ENCODE data around the gene CRYBG1. TPM values are rescaled to one million over a fixed set of nuclear protein-coding genes. Genes with fewer than 3 reads are reported as not detected.

CRYBG1 gene
- total RNA-seq, 1 experiment from 2014 or later = 19.9 TPM

- peaks cover 11% of the 10 kb centered on the region for H3F3A ChIP-seq (ENCODE audit: low read length, unreplicated experiment)
- no peaks in the 10 kb centered on the region for H4K20me1 ChIP-seq (ENCODE audit: low read length)
- no TSS peak for BruUV-seq (replicated peaks)
- no peak overlapping the region for H3K4me3 ChIP-seq (ENCODE audit: low read length)
- no peaks in the 10 kb centered on the region for H3K27me3 ChIP-seq (ENCODE audit: low read length)
- peaks cover 38% of the 10 kb centered on the region for H3K4me1 ChIP-seq (ENCODE audit: insufficient read depth, low read length)
- no peaks in the 10 kb centered on the region for H3K9me3 ChIP-seq (ENCODE audit: low read length)
- no peak overlapping the region for H2AFZ ChIP-seq (ENCODE audit: low read length)
- CTCF ChIA-PET = no interaction called here
- POLR2A ChIA-PET (ENCODE audit: unreplicated experiment) = no interaction called here
- H3K27ac ChIP-seq (ENCODE audit: low read length) = no peak overlapping the region
- no peaks in the 10 kb centered on the region for H3K9me2 ChIP-seq (replicated peaks; ENCODE audit: low read length)
- peaks cover 24% of the 10 kb centered on the region for H3K36me3 ChIP-seq (ENCODE audit: low read depth, low read length)
- H3K4me2 ChIP-seq (ENCODE audit: low read length) = no peak overlapping the region
- no peak for ATAC-seq
- DNase-seq = no peak
- TF ChIP-seq CTCF (conservative IDR thresholded peaks at IDR 0.05; ENCODE audit: low read depth, low read length) (no peak), EZH2phosphoT487 (IDR thresholded peaks at IDR 0.05; ENCODE audit: borderline replicate concordance, low read length) (no peak), EZH2 (IDR thresholded peaks at IDR 0.05; ENCODE audit: low read length, unreplicated experiment) (no peak)
- intact Hi-C loops (cut with micrococcal nuclease) = no loop called here
- H3K79me2 ChIP-seq (ENCODE audit: low read length) = no peaks in the 10 kb centered on the region
- H3K9ac ChIP-seq (ENCODE audit: low read length) = no peak overlapping the region
Measured at GRCh38 chr6:106549521-106549920, 189.0 kb downstream of the CRYBG1 start.

GRCh38 chr6:106551155-106551554, 190.6 kb downstream of the CRYBG1 start:
- Histone ChIP-seq H4K20me1 (ENCODE audit: low read length) (no peaks in the 10 kb centered on the region), H3K4me1 (ENCODE audit: insufficient read depth, low read length) (peaks cover 23% of the 10 kb centered on the region), H2AFZ (ENCODE audit: low read length) (no peak overlapping the region), H3K9ac (ENCODE audit: low read length) (no peak overlapping the region), H3K4me2 (ENCODE audit: low read length) (no peak overlapping the region), H3K9me2 (replicated peaks; ENCODE audit: low read length) (no peaks in the 10 kb centered on the region), H3F3A (ENCODE audit: low read length, unreplicated experiment) (peaks cover 8% of the 10 kb centered on the region), H3K79me2 (ENCODE audit: low read length) (no peaks in the 10 kb centered on the region), H3K4me3 (ENCODE audit: low read length) (no peak overlapping the region), H3K27ac (ENCODE audit: low read length) (no peak overlapping the region), H3K27me3 (ENCODE audit: low read length) (no peaks in the 10 kb centered on the region), H3K36me3 (ENCODE audit: low read depth, low read length) (peaks cover 21% of the 10 kb centered on the region), H3K9me3 (ENCODE audit: low read length) (no peaks in the 10 kb centered on the region)
- BruUV-seq (replicated peaks) = no TSS peak
- DNase-seq = no peak
- POLR2A ChIA-PET (ENCODE audit: unreplicated experiment) = no interaction called here
- CTCF ChIA-PET = no interaction called here
- no peak for TF ChIP-seq EZH2 (IDR thresholded peaks at IDR 0.05; ENCODE audit: low read length, unreplicated experiment)
- TF ChIP-seq EZH2phosphoT487 (IDR thresholded peaks at IDR 0.05; ENCODE audit: borderline replicate concordance, low read length) = no peak
- no peak for TF ChIP-seq CTCF (conservative IDR thresholded peaks at IDR 0.05; ENCODE audit: low read depth, low read length)
- no peak for ATAC-seq
- intact Hi-C loops (cut with micrococcal nuclease) = no loop called here

GRCh38 chr6:106553440-106553839, 192.9 kb downstream of the CRYBG1 start:
- Histone ChIP-seq H3K27me3 (ENCODE audit: low read length) (no peaks in the 10 kb centered on the region), H2AFZ (ENCODE audit: low read length) (no peak overlapping the region), H3K9ac (ENCODE audit: low read length) (no peak overlapping the region), H3K4me2 (ENCODE audit: low read length) (no peak overlapping the region), H3K9me2 (replicated peaks; ENCODE audit: low read length) (no peaks in the 10 kb centered on the region), H3K36me3 (ENCODE audit: low read depth, low read length) (peaks cover 21% of the 10 kb centered on the region), H3K79me2 (ENCODE audit: low read length) (no peaks in the 10 kb centered on the region), H3K4me3 (ENCODE audit: low read length) (no peak overlapping the region), H3K27ac (ENCODE audit: low read length) (no peak overlapping the region), H3K9me3 (ENCODE audit: low read length) (no peaks in the 10 kb centered on the region), H4K20me1 (ENCODE audit: low read length) (no peaks in the 10 kb centered on the region), H3K4me1 (ENCODE audit: insufficient read depth, low read length) (peaks cover 4% of the 10 kb centered on the region), H3F3A (ENCODE audit: low read length, unreplicated experiment) (no peaks in the 10 kb centered on the region)
- ChIA-PET POLR2A (ENCODE audit: unreplicated experiment) (no interaction called here), CTCF (no interaction called here)
- ATAC-seq = no peak
- no peak for DNase-seq
- BruUV-seq (replicated peaks) = no TSS peak
- intact Hi-C loops (cut with micrococcal nuclease) = no loop called here
- TF ChIP-seq CTCF (conservative IDR thresholded peaks at IDR 0.05; ENCODE audit: low read depth, low read length) (no peak), EZH2 (IDR thresholded peaks at IDR 0.05; ENCODE audit: low read length, unreplicated experiment) (no peak), EZH2phosphoT487 (IDR thresholded peaks at IDR 0.05; ENCODE audit: borderline replicate concordance, low read length) (no peak)

Measured in PC-3 (cell line).